Measurements from ENCODE around the gene MMP25.
A peak's percentile ranks its signal among the peaks of the same experiment; 100 is the strongest.

Gene MMP25

GRCh38 chr16:3027983-3028715 lies 18.2 kb upstream of the MMP25 start:
- no peaks in the 10 kb centered on the region for H3K36me3 ChIP-seq (ENCODE audit: control insufficient read depth, insufficient read depth, low read length)
- peak overlapping the region; percentile 58 for H2AFZ ChIP-seq
- H3K9me3 ChIP-seq (ENCODE audit: control insufficient read depth, low read length), result no peaks in the 10 kb centered on the region
- TF ChIP-seq CTCF (IDR thresholded peaks at IDR 0.05), result peak; percentile 90
- no peaks in the 10 kb centered on the region for H3K79me2 ChIP-seq
- peak overlapping the region; percentile 34 for H3K4me2 ChIP-seq (ENCODE audit: low read length)
- H3K4me3 ChIP-seq (ENCODE audit: low read depth, low read length), result no peak overlapping the region
- no peak overlapping the region for H3K9ac ChIP-seq
- H3K27ac ChIP-seq, result no peak overlapping the region
- no peaks in the 10 kb centered on the region for H3K27me3 ChIP-seq (ENCODE audit: control insufficient read depth, insufficient read depth, low read length)
- H3K4me1 ChIP-seq, result peaks cover under 1% of the 10 kb centered on the region

- Histone ChIP-seq H3K27me3 (ENCODE audit: control insufficient read depth, insufficient read depth, low read length) (no peaks in the 10 kb centered on the region), H3K4me2 (ENCODE audit: low read length) (no peak overlapping the region), H3K4me1 (no peaks in the 10 kb centered on the region), H3K79me2 (no peaks in the 10 kb centered on the region), H3K36me3 (ENCODE audit: control insufficient read depth, insufficient read depth, low read length) (no peaks in the 10 kb centered on the region), H3K9ac (no peak overlapping the region), H3K4me3 (ENCODE audit: low read depth, low read length) (no peak overlapping the region), H3K9me3 (ENCODE audit: control insufficient read depth, low read length) (no peaks in the 10 kb centered on the region), H3K27ac (no peak overlapping the region), H2AFZ (no peak overlapping the region)
- TF ChIP-seq CTCF (IDR thresholded peaks at IDR 0.05), result no peak
Observed at GRCh38 chr16:3028716-3029319, 17.5 kb upstream of the MMP25 start.

GRCh38 chr16:3029491-3030221 lies 16.7 kb upstream of the MMP25 start:
- Histone ChIP-seq H3K79me2 (no peaks in the 10 kb centered on the region), H3K27ac (no peak overlapping the region), H2AFZ (no peak overlapping the region), H3K9ac (no peak overlapping the region), H3K9me3 (ENCODE audit: control insufficient read depth, low read length) (no peaks in the 10 kb centered on the region), H3K27me3 (ENCODE audit: control insufficient read depth, insufficient read depth, low read length) (no peaks in the 10 kb centered on the region), H3K36me3 (ENCODE audit: control insufficient read depth, insufficient read depth, low read length) (no peaks in the 10 kb centered on the region), H3K4me2 (ENCODE audit: low read length) (no peak overlapping the region), H3K4me3 (ENCODE audit: low read depth, low read length) (no peak overlapping the region), H3K4me1 (no peaks in the 10 kb centered on the region)
- TF ChIP-seq CTCF (IDR thresholded peaks at IDR 0.05), result no peak

- Histone ChIP-seq H3K4me2 (ENCODE audit: low read length) (no peak overlapping the region), H3K4me3 (ENCODE audit: low read depth, low read length) (no peak overlapping the region), H3K36me3 (ENCODE audit: control insufficient read depth, insufficient read depth, low read length) (no peaks in the 10 kb centered on the region), H3K9me3 (ENCODE audit: control insufficient read depth, low read length) (no peaks in the 10 kb centered on the region), H3K27ac (no peak overlapping the region), H3K4me1 (no peaks in the 10 kb centered on the region), H2AFZ (no peak overlapping the region), H3K9ac (no peak overlapping the region), H3K27me3 (ENCODE audit: control insufficient read depth, insufficient read depth, low read length) (no peaks in the 10 kb centered on the region), H3K79me2 (no peaks in the 10 kb centered on the region)
- no peak for TF ChIP-seq CTCF (IDR thresholded peaks at IDR 0.05)
Observed at GRCh38 chr16:3030222-3031212, 15.8 kb upstream of the MMP25 start.
